Stimulated activated CD8-positive, alpha-beta memory T cell treated with anti-CD3 and anti-CD28 coated beads, Interleukin-15, amount 100 ng/mL, for 4 hours (primary cell): ENCODE results near the gene PTPRM.

Source experiments
- DNase-seq, 2 donors: peaks; one replicate each; pipeline ENCODE4 v3.0.0-alpha.2; 2020; ENCODE audit warnings: low read depth in 2 of 2

PTPRM gene

GRCh38 chr18:8003878-8004675 lies 437.0 kb downstream of the PTPRM start:
- DNase-seq: no peak

GRCh38 chr18:8004792-8005191 lies 437.7 kb downstream of the PTPRM start:
- no peak for DNase-seq

GRCh38 chr18:8005870-8006569 lies 438.9 kb downstream of the PTPRM start:
- DNase-seq: no peak

GRCh38 chr18:8006979-8007378 lies 439.9 kb downstream of the PTPRM start:
- no peak for DNase-seq

- no peak for DNase-seq
These were observed 440.9 kb downstream of the PTPRM start for GRCh38 chr18:8008033-8008432.

GRCh38 chr18:8011361-8011760 lies 444.2 kb downstream of the PTPRM start:
- DNase-seq: no peak

- no peak for DNase-seq
These were observed 444.8 kb downstream of the PTPRM start for GRCh38 chr18:8011906-8012305.

- no peak for DNase-seq
These were observed 451.7 kb downstream of the PTPRM start for GRCh38 chr18:8018701-8019331.

- no peak for DNase-seq
These were observed 452.5 kb downstream of the PTPRM start for GRCh38 chr18:8019600-8019999.

- no peak for DNase-seq
These were observed 453.2 kb downstream of the PTPRM start for GRCh38 chr18:8020132-8020846.

GRCh38 chr18:8029061-8029460 lies 461.9 kb downstream of the PTPRM start:
- no peak for DNase-seq

- DNase-seq: no peak
These were observed 462.6 kb downstream of the PTPRM start for GRCh38 chr18:8029731-8030130.

GRCh38 chr18:8030201-8030600 lies 463.1 kb downstream of the PTPRM start:
- no peak for DNase-seq

GRCh38 chr18:8031496-8031895 lies 464.4 kb downstream of the PTPRM start:
- DNase-seq: no peak

- DNase-seq: no peak
These were observed 467.6 kb downstream of the PTPRM start for GRCh38 chr18:8034674-8035073.

- no peak for DNase-seq
These were observed 469.4 kb downstream of the PTPRM start for GRCh38 chr18:8036551-8036950.

GRCh38 chr18:8037296-8037695 lies 470.2 kb downstream of the PTPRM start:
- DNase-seq: no peak

GRCh38 chr18:8040021-8040420 lies 472.9 kb downstream of the PTPRM start:
- DNase-seq: no peak

GRCh38 chr18:8041526-8042111 lies 474.5 kb downstream of the PTPRM start:
- DNase-seq: no peak

GRCh38 chr18:8044004-8044403 lies 476.9 kb downstream of the PTPRM start:
- DNase-seq: no peak

GRCh38 chr18:8045160-8045883 lies 478.2 kb downstream of the PTPRM start:
- no peak for DNase-seq
